Spleen (tissue), 7 donors: Measurements from ENCODE around the gene RILPL1.

Experiments
- POLR2A ChIP-seq, 3 donors: fragments of 450-650 bp; IDR thresholded peaks; one replicate each; pipeline ENCODE4 v1.5.1; 2017; ENCODE audit warnings: antibody characterized with exemption in 3 of 3, mild to moderate bottlenecking in 1 of 3
- POLR2AphosphoS5 ChIP-seq, 3 donors: sonication (generic); formaldehyde crosslinking; IDR thresholded peaks; one replicate each; pipeline ENCODE4 v1.5.1; 2017; ENCODE audit warnings: antibody characterized with exemption in 3 of 3
- TF ChIP-seq, protein P1 (sequence below), 11 experiments: fragments of 200-600 bp in 7 of 11; fragments of 450-650 bp in 4 of 11; sonication (generic) in 4 of 11; IDR thresholded peaks in 8 of 11; conservative IDR thresholded peaks in 3 of 11; 1 replicate in 7 of 11; 2 replicates in 4 of 11; pipeline versions ENCODE4 v1.4.0 to v1.8.0; 2016 to 2021; ENCODE audit warnings: antibody characterized with exemption in 11 of 11, inconsistent platforms in 4 of 11, mild to moderate bottlenecking in 1 of 11
- donor health status: DM: no; HTN: no; CAD: no; lungs with moderate emphysema.
- donor health status: DM: no; HTN: no; CAD: no.
- donor health status: DM: no; HTN: no; CAD: no.

DNA sequence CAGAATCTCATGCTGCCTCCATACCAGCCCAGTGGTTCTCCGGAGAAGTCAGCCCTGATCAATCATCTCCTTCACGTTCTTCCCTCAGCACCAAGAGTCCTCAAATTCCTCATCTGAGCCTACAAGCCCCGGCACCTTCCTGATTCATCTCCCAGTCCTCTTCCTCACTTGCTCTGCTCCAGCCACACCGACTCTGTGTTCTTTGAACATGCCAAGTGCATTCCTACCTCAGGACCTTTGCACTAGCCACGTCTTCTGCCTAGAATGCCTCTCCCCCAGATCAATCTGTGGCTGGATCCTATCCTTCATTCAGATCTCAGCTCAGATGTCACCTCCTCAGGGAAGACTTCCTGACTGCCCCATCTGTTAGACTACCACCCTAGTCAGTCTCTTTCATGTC is 4.7 kb downstream of the RILPL1 start:
- TF ChIP-seq POLR2AphosphoS5 (IDR thresholded peaks at IDR 0.05) (no peak), POLR2A (IDR thresholded peaks at IDR 0.05) (no peak)
- TF ChIP-seq, protein P1, sequence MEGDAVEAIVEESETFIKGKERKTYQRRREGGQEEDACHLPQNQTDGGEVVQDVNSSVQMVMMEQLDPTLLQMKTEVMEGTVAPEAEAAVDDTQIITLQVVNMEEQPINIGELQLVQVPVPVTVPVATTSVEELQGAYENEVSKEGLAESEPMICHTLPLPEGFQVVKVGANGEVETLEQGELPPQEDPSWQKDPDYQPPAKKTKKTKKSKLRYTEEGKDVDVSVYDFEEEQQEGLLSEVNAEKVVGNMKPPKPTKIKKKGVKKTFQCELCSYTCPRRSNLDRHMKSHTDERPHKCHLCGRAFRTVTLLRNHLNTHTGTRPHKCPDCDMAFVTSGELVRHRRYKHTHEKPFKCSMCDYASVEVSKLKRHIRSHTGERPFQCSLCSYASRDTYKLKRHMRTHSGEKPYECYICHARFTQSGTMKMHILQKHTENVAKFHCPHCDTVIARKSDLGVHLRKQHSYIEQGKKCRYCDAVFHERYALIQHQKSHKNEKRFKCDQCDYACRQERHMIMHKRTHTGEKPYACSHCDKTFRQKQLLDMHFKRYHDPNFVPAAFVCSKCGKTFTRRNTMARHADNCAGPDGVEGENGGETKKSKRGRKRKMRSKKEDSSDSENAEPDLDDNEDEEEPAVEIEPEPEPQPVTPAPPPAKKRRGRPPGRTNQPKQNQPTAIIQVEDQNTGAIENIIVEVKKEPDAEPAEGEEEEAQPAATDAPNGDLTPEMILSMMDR (IDR thresholded peaks at IDR 0.05 in 8 of 11, conservative IDR thresholded peaks at IDR 0.05 in 3 of 11): no peak
